HFF-Myc (cell line): Measurements from ENCODE around the gene DUSP9.

ENCODE experiments used
- DNase-seq: peaks from one replicate; pipeline ENCODE4 v3.0.0-alpha.2; 2011; ENCODE audit warnings: low read depth; ENCODE audit errors: extremely low read depth
- H3K4me3 ChIP-seq: replicated peaks from 2 replicates; pipeline ENCODE4 v1.5.1; 2011; ENCODE audit warnings: low read depth, mild to moderate bottlenecking, control low read depth, low read length
- TF ChIP-seq, protein P1 (sequence below): IDR thresholded peaks from 2 replicates; pipeline ENCODE4 v1.5.1; 2012; ENCODE audit warnings: mild to moderate bottlenecking, low read depth, low read length, control low read depth; ENCODE audit errors: missing control alignments

Gene DUSP9

GRCh38 chrX:153685751-153686696, 39.0 kb downstream of the DUSP9 start:
- no peak overlapping the region for H3K4me3 ChIP-seq
- TF ChIP-seq, protein P1, sequence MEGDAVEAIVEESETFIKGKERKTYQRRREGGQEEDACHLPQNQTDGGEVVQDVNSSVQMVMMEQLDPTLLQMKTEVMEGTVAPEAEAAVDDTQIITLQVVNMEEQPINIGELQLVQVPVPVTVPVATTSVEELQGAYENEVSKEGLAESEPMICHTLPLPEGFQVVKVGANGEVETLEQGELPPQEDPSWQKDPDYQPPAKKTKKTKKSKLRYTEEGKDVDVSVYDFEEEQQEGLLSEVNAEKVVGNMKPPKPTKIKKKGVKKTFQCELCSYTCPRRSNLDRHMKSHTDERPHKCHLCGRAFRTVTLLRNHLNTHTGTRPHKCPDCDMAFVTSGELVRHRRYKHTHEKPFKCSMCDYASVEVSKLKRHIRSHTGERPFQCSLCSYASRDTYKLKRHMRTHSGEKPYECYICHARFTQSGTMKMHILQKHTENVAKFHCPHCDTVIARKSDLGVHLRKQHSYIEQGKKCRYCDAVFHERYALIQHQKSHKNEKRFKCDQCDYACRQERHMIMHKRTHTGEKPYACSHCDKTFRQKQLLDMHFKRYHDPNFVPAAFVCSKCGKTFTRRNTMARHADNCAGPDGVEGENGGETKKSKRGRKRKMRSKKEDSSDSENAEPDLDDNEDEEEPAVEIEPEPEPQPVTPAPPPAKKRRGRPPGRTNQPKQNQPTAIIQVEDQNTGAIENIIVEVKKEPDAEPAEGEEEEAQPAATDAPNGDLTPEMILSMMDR = no peak

DNA sequence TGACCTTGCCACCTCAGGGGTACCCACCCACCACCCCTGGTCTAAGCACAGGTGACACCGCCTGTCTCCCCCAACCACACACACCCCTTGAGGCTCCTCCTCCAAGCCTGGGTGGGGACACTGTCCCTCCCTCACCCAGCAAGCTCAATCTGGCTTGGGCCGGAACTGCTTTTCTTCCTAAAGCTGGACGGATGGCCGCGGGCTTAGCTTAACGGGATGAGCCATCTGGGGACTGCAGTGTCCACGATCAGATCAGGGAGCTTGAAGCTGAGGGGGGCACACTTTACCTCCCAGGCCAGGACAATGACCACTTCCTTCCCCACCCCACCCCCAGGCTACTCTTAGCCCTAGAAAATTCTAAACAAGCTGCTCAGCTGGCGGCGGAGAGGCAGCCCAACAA, 39.7 kb downstream of the DUSP9 start:
- no peak overlapping the region for H3K4me3 ChIP-seq
- DNase-seq = no peak
- TF ChIP-seq, protein P1 = no peak

More at GRCh38 chrX:153685751-153686696, 39.0 kb downstream of the DUSP9 start:
- DNase-seq = no peak

DNA sequence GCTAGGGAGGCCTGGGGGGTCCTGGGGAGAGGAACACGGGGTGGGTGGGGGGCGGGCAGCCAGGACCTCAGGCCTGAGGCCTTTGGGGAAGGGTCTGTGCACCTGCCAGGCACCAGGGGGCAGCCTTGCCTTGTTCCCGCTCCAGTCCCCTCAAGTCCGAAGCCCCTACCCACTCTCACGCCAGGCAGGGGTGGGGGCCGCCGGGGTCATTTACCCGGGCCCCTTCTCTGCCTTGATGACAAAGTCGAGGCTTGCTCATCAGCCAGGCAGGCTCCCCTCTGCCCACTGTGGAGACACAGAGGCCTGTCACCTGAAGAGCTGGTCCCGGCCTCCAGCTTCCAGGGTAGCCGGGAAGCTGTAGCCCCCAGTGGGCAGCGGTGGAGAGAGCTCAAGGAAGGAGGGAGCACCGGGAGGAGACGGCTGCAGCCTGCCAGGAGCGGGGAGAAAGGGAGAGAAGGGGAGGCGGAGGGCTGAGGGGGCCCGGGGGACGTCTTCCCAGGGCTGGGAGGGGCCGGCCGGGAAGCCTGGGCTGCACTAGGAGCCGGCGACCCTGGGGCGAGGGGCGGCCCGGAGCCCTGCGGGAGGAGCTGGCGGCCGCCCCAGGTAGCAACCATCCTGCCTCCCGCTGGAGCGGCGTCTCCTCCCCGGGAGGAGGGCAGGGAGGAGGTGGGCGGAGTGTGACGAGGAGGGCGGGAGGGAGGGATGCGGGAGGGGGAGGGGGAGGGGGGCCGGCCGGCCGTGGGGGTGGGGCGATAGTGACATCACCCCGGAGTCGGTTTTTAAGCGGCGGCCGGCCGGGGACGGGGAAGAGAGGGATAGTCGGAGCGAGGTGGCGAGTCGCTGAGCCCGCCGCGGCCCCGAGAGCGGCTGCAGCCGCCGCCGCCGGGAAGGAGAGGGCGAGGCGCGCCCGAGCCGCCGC, 40.4 kb downstream of the DUSP9 start, which contains the start of gene SLC6A8:
Gene SLC6A8 (plus strand): TSS at position 806 of the 919 bp plus-strand sequence. CDS start 649 bp downstream, outside the sequence.
- no peak for DNase-seq
- H3K4me3 ChIP-seq = peak within 1 kb of the TSS; percentile 49
- TF ChIP-seq, protein P1 = peak; percentile 11

- DNase-seq = no peak
- H3K4me3 ChIP-seq = no peak overlapping the region
- TF ChIP-seq, protein P1 = no peak
These were observed 41.1 kb downstream of the DUSP9 start for GRCh38 chrX:153688071-153688470.

DNA sequence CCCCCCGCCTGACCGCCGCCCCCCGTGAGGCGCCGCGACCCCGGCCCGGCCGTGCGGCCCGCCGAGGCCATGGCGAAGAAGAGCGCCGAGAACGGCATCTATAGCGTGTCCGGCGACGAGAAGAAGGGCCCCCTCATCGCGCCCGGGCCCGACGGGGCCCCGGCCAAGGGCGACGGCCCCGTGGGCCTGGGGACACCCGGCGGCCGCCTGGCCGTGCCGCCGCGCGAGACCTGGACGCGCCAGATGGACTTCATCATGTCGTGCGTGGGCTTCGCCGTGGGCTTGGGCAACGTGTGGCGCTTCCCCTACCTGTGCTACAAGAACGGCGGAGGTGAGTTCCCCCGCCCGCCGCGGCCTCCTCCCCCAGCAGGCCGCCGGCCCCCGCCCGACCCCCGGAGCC, 41.5 kb downstream of the DUSP9 start:
- TF ChIP-seq, protein P1 = no peak
- no peak for DNase-seq
- peak overlapping the region; percentile 49 for H3K4me3 ChIP-seq

GRCh38 chrX:153688911-153689590, 42.0 kb downstream of the DUSP9 start:
- no peak for DNase-seq
- H3K4me3 ChIP-seq = peak overlapping the region; percentile 49
- TF ChIP-seq, protein P1 = no peak
